GM21360 (cell line): ENCODE data around the gene CCNC.

Source experiments
- ATAC-seq: cut with Tn5 transposase; IDR thresholded peaks from one replicate; pipeline ENCODE4 v1.9.1; 2021; ENCODE audit warnings: mild to moderate bottlenecking, moderate library complexity; ENCODE audit not compliant: unreplicated experiment

CCNC gene

GRCh38 chr6:99568103-99568933 is at the start of gene CCNC:
CCNC (minus strand) TSS chr6:99568660; CDS start chr6:99568527, 133 bp downstream.
- peak; percentile 99 for ATAC-seq

- no peak for ATAC-seq
Measured at GRCh38 chr6:99617131-99617530, 48.7 kb upstream of the CCNC start.

GRCh38 chr6:99614430-99615186 is 46.1 kb upstream of the CCNC start:
- ATAC-seq, result peak; percentile 6

- ATAC-seq, result peak; percentile 53
Measured at GRCh38 chr6:99613705-99614429, 45.4 kb upstream of the CCNC start.

- peak; percentile 52 for ATAC-seq
Measured at GRCh38 chr6:99613409-99613704, 44.9 kb upstream of the CCNC start.

GRCh38 chr6:99612551-99613408 is 44.3 kb upstream of the CCNC start:
- peak; percentile 10 for ATAC-seq

- peak; percentile 56 for ATAC-seq
Measured at GRCh38 chr6:99611148-99611547, 42.7 kb upstream of the CCNC start.

- no peak for ATAC-seq
Measured at GRCh38 chr6:99609905-99610489, 41.5 kb upstream of the CCNC start.

- no peak for ATAC-seq
Measured at GRCh38 chr6:99608886-99609482, 40.5 kb upstream of the CCNC start.

GRCh38 chr6:99608059-99608885 is 39.8 kb upstream of the CCNC start:
- ATAC-seq, result no peak

- ATAC-seq, result no peak
Measured at GRCh38 chr6:99607416-99608036, 39.1 kb upstream of the CCNC start.

GRCh38 chr6:99606656-99607415 is 38.4 kb upstream of the CCNC start, which contains the start of gene PRDM13:
PRDM13 (plus strand) TSS chr6:99606833; CDS start chr6:99607035, 202 bp downstream.
- ATAC-seq, result no peak

- ATAC-seq, result no peak
Measured at GRCh38 chr6:99605911-99606655, 37.6 kb upstream of the CCNC start.

- ATAC-seq, result no peak
Measured at GRCh38 chr6:99605074-99605734, 36.7 kb upstream of the CCNC start.

GRCh38 chr6:99604166-99605073 is 36.0 kb upstream of the CCNC start:
- ATAC-seq, result no peak
